ENCODE results near the gene LLGL1. TPM values are rescaled to one million over a fixed set of nuclear protein-coding genes. Genes with fewer than 3 reads are reported as not detected.
"Not testable (repeated sequence)": the region's sequence is repeated elsewhere in the genome, so short reads cannot be mapped to it uniquely, and the experiment has no call there.

LLGL1 gene
- polyA plus RNA-seq, 1 donor = 28.4 TPM

GRCh38 chr17:18191236-18191667 lies 34.2 kb upstream of the LLGL1 start:
- DNase-seq = no peak

- no peak for DNase-seq
These were observed 33.5 kb upstream of the LLGL1 start for GRCh38 chr17:18191967-18192366.

- DNase-seq = no peak
These were observed 31.0 kb upstream of the LLGL1 start for GRCh38 chr17:18194394-18194793.

GRCh38 chr17:18194804-18195203 lies 30.6 kb upstream of the LLGL1 start:
- no peak for DNase-seq

- no peak for DNase-seq
These were observed 30.2 kb upstream of the LLGL1 start for GRCh38 chr17:18195246-18195645.

GRCh38 chr17:18197535-18198194 lies 27.8 kb upstream of the LLGL1 start:
- DNase-seq = no peak

- DNase-seq = no peak
These were observed 26.9 kb upstream of the LLGL1 start for GRCh38 chr17:18198530-18198929.

- no peak for DNase-seq
These were observed 24.3 kb upstream of the LLGL1 start for GRCh38 chr17:18201108-18201507.

- no peak for DNase-seq
These were observed 22.1 kb upstream of the LLGL1 start for GRCh38 chr17:18203308-18203707.

GRCh38 chr17:18205861-18206260 lies 19.6 kb upstream of the LLGL1 start:
- no peak for DNase-seq

GRCh38 chr17:18206962-18207361 lies 18.5 kb upstream of the LLGL1 start:
- no peak for DNase-seq

- DNase-seq = no peak
These were observed 17.3 kb upstream of the LLGL1 start for GRCh38 chr17:18208092-18208491.

- DNase-seq = no peak
These were observed 11.7 kb upstream of the LLGL1 start for GRCh38 chr17:18213666-18214270.

- DNase-seq = not testable (repeated sequence)
These were observed 8.5 kb upstream of the LLGL1 start for GRCh38 chr17:18216906-18217305.

GRCh38 chr17:18217412-18218015 lies 7.9 kb upstream of the LLGL1 start:
- DNase-seq = peak; percentile 64

GRCh38 chr17:18218756-18219415 lies 6.5 kb upstream of the LLGL1 start:
- DNase-seq = no peak

- DNase-seq = no peak
These were observed 1.4 kb upstream of the LLGL1 start for GRCh38 chr17:18224053-18224386.

GRCh38 chr17:18224387-18225120 lies 881 bp upstream of the LLGL1 start:
- no peak for DNase-seq

GRCh38 chr17:18225642-18226283 lies 328 bp downstream of the LLGL1 start:
- DNase-seq = no peak

- no peak for DNase-seq
These were observed 980 bp downstream of the LLGL1 start for GRCh38 chr17:18226284-18226945.

- DNase-seq = no peak
These were observed 2.2 kb downstream of the LLGL1 start for GRCh38 chr17:18227635-18228034.
